Myocyte (in vitro differentiated cells): ENCODE results near the gene PPFIBP2. TPM values are rescaled to one million over a fixed set of nuclear protein-coding genes. Genes with fewer than 3 reads are reported as not detected.
A peak's percentile ranks its signal among the peaks of the same experiment; 100 is the strongest.

Source experiments
- DNase-seq: peaks from one replicate; pipeline ENCODE4 v3.0.0-alpha.2; 2012; ENCODE audit warnings: low read depth
- total RNA-seq: library from RNA; depleted of rRNA; stranded (reverse); fragments of >200 nt; gene quantifications from 2 replicates; pipeline ENCODE4 v1.2.3, GENCODE V29; 2014

The PPFIBP2 gene
- total RNA-seq, 1 donor from 2014 or later: 43.3 TPM

DNA sequence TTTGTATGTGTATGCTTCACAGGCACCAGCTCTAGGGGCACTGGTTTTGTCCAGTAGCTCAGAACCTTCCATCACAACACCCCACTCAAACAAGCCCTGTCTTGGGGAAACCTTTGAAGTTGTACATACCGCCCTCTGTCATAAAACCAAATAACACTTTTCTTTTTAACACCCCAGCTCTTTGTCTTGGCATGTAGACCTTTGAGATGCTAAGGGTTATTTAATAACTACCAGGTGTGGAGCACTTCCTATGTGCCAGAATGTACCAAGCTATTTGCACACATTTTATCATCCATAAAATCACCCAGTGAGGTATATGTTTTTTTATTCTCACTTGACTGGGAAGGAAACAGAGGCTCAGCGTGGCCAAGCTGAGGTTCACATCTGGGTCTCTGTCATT lies 108.9 kb downstream of the PPFIBP2 start:
- no peak for DNase-seq

DNA sequence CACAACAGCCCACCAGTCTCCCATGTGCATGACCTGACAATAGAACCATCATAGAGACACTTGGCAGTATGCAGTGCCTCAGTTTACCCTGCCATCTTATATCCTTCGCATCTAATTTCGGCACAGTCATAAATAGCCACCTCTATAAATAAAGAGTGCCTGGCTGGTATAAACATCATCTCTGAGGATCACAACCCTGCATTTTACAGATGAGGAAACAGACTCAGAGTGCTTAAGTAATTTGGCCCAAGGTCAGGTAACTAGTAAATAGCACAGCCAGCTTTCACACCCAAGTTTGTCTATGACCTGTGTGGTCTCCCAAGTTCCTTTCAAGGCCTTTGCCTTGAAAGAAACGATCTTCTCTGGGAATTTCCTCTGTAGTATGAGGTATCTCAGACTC lies 114.9 kb downstream of the PPFIBP2 start:
- no peak for DNase-seq

DNA sequence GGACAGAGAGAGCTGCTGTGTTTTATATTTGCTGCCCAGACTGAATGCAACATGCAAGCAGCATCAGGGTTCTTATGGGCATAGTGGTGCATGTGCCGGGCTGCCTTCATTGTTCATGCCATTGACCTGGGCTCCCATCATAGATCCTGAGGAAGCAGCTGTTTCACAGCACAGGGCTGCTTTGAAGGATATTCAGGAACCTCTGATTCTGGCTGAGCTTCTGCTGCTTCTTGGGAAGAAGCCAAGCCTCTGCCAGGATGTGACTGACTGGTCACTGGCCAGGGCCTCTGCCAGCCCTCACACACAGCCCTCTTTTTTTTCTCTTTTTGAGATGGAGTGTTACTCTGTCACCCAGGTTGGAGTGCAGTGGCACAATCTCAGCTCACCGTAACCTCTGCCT lies 116.2 kb downstream of the PPFIBP2 start:
- DNase-seq: peak; percentile 8

DNA sequence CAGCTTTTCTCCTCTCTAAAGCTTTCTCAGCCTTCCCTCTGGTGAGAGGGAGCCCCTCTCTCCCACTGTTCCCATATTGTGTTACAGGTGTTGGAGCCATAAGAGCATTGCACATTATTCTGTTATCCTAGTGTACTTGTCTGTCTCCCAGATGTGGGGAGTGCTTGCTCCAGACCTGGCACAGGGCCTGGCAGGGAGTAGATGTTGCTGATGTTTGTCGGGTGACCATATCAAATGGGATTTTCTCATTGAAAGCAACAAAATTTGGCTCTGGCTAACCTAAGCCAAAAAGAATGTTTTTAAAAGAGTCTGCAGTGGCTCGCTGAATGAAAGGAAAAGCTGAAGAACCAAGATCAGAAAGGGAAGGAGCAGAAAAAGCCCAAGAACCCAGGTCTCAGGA lies 118.4 kb downstream of the PPFIBP2 start:
- no peak for DNase-seq

DNA sequence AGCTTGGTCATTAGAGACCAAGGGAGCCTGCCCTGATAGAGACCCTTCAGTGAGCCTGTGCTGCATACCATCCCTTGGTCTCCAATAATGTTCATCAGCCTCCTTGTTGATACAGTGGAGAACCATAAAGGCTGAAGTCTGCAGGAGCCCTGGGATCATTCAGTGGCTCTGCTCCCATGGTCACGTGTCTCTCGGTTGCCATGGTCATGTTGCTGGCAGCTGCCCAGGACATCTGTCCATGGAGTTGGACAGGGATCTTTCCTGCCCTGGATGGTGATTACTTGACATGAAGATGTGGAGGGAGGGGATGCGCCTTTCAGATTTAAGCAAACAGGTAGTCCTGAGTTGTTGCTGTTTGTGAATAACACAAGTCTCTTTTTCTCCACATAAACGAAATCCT lies 121.3 kb downstream of the PPFIBP2 start:
- DNase-seq: peak; percentile 20

DNA sequence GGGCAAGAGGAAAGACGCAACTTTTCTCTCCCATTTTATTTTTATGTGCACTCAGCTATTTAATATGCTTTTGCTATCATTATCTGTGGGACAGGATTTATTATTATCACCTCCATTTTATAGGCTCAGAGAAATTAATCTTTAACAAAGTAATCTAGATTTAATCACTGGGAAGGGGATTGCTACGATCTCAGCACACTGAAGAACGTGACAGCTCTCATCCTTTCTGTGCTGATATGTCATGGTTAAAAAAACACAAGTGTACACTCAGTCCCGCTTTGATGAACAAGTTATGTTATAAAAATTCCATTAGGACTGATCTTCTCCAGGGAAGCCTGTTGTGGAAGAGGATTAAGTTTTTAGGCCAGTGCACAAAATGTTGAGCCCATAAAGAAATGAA lies 121.9 kb downstream of the PPFIBP2 start:
- DNase-seq: no peak

DNA sequence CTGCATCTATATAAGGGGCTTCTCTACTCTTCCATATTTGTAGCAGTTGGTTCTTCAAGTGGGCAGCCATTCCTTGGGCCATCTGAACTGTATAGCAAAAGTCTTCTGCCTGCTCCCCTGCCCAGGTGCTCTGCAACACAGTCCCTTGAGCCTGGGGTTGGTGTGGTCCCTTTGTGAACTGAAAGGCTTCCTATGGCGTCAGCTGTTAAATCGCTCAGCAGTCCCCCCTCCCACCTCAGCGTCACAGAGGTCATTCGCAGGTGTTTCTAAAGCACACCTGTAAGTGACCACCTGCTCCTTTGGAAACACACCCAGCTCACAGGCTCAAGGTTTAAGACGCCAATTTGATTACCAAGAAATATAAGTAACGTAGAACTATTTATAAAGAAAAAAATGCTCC lies 122.6 kb downstream of the PPFIBP2 start:
- no peak for DNase-seq

GRCh38 chr11:7637447-7638157 lies 123.8 kb downstream of the PPFIBP2 start:
- no peak for DNase-seq

DNA sequence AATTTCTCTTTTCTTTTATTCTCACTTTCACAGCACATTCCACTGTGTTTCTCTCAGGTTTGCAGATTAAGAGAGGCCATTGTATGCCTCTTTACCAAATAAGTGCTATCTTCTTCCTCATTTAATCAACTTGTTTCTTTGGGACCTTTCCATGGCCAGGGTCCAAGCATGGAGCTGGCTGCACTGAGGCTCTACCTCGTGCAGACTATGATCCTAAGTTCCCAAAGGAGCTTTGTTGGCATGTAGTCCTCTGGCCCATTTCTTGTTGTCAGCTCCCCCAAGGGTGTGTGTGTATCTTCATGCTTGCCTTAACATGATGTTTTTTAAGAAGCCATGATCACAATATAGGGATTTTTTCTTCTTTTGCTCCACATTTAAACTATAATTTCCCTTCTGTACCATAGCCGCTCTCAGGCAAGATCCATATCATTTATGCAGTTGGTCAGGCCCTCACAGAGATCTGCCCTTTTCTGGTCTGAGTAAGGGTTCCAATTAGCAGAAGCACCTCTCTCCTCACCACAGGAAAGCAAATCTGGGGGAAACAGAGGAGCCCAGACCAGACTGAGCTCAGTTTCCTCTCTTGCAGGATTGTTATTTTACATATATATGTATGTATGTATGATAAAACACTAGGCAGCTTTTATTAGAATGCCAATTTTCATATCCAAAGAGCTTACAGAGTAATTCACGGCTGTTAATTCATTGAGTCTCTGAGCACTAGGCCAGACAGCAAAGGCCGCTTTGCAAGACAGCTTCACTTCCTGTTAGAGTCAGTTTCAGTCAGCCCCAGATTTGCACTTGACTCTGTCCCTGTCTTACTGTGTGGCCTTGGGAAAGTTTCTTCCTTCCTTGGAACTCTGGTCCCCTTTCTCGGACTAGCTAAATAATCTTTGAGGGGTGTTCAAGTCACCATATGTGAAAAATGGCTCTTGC lies 125.2 kb downstream of the PPFIBP2 start:
- DNase-seq: no peak

DNA sequence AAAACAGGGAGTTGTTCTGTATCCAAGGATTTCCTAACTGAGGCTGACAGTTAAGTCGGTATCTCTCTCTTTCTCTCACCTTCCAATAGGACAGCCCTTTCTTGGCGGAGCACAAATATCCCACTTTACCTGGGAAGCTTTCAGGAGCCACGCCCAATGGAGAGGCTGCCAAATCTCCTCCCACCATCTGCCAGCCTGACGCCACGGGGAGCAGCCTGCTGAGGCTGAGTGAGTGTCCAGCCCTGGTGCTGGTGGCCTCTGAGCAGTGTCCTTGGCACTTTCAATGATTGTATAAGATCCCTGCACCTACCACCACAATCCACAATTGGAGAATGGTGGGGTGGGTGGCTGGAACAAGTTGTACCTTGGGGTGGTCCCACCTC lies 125.8 kb downstream of the PPFIBP2 start:
- no peak for DNase-seq

GRCh38 chr11:7640816-7641215 lies 127.0 kb downstream of the PPFIBP2 start:
- DNase-seq: no peak

GRCh38 chr11:7642747-7643146 lies 128.9 kb downstream of the PPFIBP2 start:
- DNase-seq: no peak

DNA sequence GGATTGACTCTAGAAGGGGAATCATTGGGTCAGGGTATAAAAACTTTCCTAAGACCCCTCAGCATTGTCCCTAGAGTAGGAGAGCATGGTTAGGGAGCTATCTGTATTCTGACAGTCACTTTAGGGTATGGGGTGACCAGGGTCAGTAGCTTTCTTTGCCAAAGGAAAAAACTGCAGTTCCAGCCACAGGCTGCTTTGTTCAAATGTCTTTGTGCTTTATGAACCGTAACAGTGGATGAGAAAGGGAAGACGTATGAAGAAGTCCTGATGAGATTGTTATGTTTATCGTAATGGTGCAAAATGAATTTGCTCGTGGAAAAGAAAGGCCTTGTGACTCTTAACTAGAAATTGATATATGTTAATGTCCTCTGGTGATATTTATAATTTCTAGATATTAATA lies 129.5 kb downstream of the PPFIBP2 start:
- DNase-seq: no peak

DNA sequence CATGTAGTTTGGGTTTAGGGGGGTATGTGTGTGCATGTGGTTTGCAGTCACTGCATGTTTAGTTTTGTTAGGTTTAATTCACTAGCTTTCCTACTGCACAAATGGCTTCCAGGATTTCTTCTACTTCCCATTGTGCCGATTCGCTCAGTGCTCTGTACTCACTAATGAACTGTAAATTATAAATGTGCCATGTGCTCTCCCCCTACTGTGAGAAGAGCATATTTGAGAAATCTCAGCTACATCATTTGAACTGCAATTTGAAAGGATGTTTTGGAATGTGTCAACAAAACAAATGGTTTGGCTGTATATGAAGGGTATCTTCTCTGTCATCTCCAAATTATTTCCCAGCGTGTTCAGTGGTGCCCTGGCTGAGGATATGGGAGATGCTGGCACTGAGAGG lies 131.4 kb downstream of the PPFIBP2 start:
- no peak for DNase-seq

DNA sequence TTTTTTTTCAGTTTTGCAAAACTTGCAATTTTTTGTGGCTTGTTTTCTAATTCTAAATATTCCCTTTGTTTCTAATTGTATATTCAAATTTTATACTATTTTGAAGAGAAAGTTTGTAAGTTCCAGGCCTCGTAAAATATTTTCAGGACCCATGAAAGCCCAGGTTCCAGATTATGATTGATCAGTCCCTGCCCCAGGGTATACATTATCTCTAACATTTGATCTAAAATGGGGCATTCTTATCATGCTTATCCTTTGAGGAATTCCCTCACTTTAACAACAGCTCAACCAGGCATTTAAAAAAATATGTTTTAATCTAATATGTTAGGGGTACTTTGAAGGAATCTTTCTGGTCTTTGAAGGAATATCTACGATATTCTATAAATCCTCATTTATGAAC lies 133.1 kb downstream of the PPFIBP2 start:
- DNase-seq: no peak

DNA sequence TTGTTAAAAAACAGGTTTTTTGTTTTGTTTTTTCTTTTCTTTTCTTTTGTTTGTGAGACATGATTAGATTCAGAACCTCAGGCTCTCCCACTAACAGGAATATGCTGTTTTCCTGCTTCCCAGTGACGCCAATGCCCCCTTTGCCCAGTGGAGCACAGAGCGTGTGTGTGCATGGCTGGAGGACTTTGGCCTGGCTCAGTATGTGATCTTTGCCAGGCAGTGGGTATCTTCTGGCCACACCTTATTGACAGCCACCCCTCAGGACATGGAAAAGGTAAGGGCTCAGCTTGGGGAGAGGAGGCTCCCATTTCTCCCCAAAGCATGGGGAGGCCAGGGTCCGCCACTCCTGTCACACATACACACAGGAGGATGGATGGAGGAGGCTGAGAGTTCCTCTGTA lies 134.5 kb downstream of the PPFIBP2 start:
- DNase-seq: no peak

DNA sequence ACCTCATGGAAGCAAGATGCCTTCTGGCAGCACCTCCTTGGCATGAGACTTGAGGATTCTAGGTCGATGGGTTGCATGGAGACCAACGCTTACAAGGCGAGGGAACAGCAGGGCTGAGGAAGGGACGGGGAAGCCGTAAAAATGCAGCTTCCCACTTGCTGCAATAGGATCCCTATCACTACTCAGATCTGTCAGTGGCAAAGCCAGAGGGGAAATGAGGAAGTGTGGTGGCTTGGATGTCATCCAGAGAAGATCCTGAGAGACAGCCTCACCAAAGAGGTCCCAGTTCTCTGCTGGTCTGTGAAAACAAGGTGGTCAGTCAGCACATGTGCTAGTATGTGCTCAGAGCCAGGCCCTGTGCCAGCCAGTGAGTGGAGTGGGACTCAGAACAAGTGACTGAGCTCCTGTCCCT lies 137.3 kb downstream of the PPFIBP2 start:
- peak; percentile 17 for DNase-seq

DNA sequence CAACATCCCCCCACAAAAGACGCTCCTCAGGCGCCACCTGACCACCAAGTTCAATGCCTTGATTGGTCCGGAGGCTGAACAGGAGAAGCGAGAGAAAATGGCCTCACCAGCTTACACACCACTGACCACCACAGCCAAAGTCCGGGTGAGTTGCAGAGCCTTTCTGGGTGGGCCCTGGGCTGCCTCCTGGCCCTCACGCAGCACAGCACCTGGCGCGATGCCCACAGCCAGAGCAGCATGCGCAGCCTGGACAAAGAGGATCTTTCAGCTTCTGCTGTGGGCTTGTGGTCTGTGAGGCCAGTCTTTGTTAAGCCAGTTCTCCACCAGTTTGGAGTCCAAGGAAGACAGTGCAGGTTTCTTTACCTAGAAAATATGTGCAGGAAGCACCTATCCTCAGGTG lies 137.9 kb downstream of the PPFIBP2 start:
- DNase-seq: no peak

GRCh38 chr11:7654195-7654705 lies 140.5 kb downstream of the PPFIBP2 start:
- no peak for DNase-seq

- DNase-seq: no peak
Observed at GRCh38 chr11:7655253-7656217, 141.7 kb downstream of the PPFIBP2 start.

DNA sequence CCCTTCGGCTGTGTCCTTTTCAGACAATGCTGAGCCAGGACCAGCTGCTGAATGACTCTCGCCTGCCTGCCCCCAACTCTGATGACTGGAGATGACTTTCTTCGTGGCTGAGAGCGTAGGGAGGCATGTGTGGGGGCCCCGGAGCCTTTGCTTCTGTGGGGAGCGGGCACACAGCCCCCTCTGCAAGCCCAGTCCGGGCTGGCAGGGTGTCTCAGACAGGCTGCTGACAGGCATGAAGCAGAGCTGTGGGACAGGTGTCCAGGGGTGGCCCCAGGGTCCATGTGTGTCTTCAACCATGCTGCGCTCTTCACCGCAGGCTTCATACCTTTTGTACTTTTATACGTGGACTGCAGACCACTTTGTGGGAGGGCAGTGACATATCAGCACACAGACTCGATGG lies 142.9 kb downstream of the PPFIBP2 start:
- DNase-seq: peak; percentile 38
